Gastrocnemius medialis (tissue), 4 donors: ENCODE measurements around the gene OR2W1.

Experiments used
- CTCF ChIP-seq, 5 experiments: fragments of 450-650 bp in 3 of 5; fragments of 200-600 bp in 2 of 5; sonication (generic) in 2 of 5; IDR thresholded peaks in 4 of 5; conservative IDR thresholded peaks in 1 of 5; 1 replicate in 4 of 5; 2 replicates in 1 of 5; pipeline ENCODE4 v1.5.1; 2016 to 2019; ENCODE audit warnings: antibody characterized with exemption in 5 of 5, mild to moderate bottlenecking in 3 of 5, moderate library complexity in 3 of 5
- POLR2A ChIP-seq, 2 donors: fragments of 450-650 bp; IDR thresholded peaks; one replicate each; pipeline ENCODE4 v1.6.1; 2017; ENCODE audit warnings: antibody characterized with exemption in 2 of 2, mild to moderate bottlenecking in 2 of 2, moderate library complexity in 2 of 2

DNA sequence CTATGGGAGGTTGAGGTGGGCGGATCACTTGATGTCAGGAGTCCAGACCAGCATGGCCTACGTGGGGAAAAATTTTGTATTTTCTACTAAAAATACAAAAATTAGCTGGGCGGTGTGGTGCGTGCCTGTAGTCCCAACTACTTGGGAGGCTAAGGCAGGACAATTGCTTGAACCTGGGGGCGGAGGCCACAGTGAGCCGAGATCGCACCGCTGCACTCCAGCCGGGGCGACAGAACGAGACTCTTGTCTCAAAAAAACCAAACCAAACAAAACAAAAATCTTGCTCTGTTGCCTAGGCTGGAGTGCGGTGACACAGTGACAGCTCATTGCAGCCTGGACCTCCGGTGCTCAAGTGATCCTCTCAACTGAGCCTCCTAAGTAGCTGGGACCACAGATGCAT is 16.2 kb downstream of the OR2W1 start:
- no peak for TF ChIP-seq CTCF (IDR thresholded peaks at IDR 0.05 in 4 of 5, conservative IDR thresholded peaks at IDR 0.05 in 1 of 5)
- no peak for TF ChIP-seq POLR2A (IDR thresholded peaks at IDR 0.05)
